Vagina (tissue), 2 donors: ENCODE measurements around the gene POLN. TPM values are rescaled to one million over a fixed set of nuclear protein-coding genes. Genes with fewer than 3 reads are reported as not detected.

Source experiments
- DNase-seq, 2 donors: peaks; one replicate each; pipeline ENCODE4 v3.0.0-alpha.2; 2017; ENCODE audit errors: extremely low spot score in 2 of 2
- H3K27ac ChIP-seq: fragments of 200-600 bp; sonication (generic); one replicate; pipeline ENCODE4 v1.5.1; 2019
- H3K27me3 ChIP-seq: fragments of 200-600 bp; sonication (generic); one replicate; pipeline ENCODE4 v1.5.1; 2019
- H3K36me3 ChIP-seq, 2 donors: fragments of 200-600 bp; sonication (generic); one replicate each; pipeline ENCODE4 v1.5.1; 2017 to 2019
- H3K4me1 ChIP-seq: fragments of 200-600 bp; sonication (generic); one replicate; pipeline ENCODE4 v1.5.1; 2019
- H3K4me3 ChIP-seq, 2 donors: fragments of 200-600 bp; sonication (generic); 1 replicate in 1 of 2; 2 replicates in 1 of 2; pipeline ENCODE4 v1.5.1; 2016 to 2019
- H3K9me3 ChIP-seq: fragments of 200-600 bp; sonication (generic); one replicate; pipeline ENCODE4 v1.5.1; 2019
- CTCF ChIP-seq, 3 experiments: fragments of 450-650 bp in 2 of 3; fragments of 200-600 bp in 1 of 3; sonication (generic) in 1 of 3; IDR thresholded peaks; one replicate each; pipeline ENCODE4 v1.5.1; 2017 to 2019; ENCODE audit warnings: antibody characterized with exemption in 3 of 3, mild to moderate bottlenecking in 2 of 3, moderate library complexity in 2 of 3
- POLR2A ChIP-seq, 2 donors: fragments of 450-650 bp; IDR thresholded peaks; one replicate each; pipeline ENCODE4 v1.6.1; 2017; ENCODE audit warnings: antibody characterized with exemption in 2 of 2, mild to moderate bottlenecking in 2 of 2, moderate library complexity in 2 of 2
- POLR2AphosphoS5 ChIP-seq, 2 donors: sonication (generic); formaldehyde crosslinking; IDR thresholded peaks; one replicate each; pipeline ENCODE4 v1.9.0; 2017; ENCODE audit warnings: antibody characterized with exemption in 2 of 2, mild to moderate bottlenecking in 2 of 2, low read depth in 1 of 2; ENCODE audit not compliant: insufficient read depth in 1 of 2
- intact Hi-C: fragments of 100-400 bp; cut with DNase I; formaldehyde crosslinking; loops from one replicate; pipeline ENCODE4 v1.15.1; 2023
- total RNA-seq: library from RNA; depleted of rRNA; stranded (reverse); fragments of >200 nt; gene quantifications from one replicate; pipeline ENCODE4 v1.2.3, GENCODE V29; 2016

POLN gene
- total RNA-seq, 1 donor from 2014 or later = 3.9 TPM

GRCh38 chr4:2066571-2067445, 175.1 kb downstream of the POLN start:
- Histone ChIP-seq H3K27ac (no peak overlapping the region), H3K27me3 (no peaks in the 10 kb centered on the region), H3K9me3 (no peaks in the 10 kb centered on the region), H3K36me3 (no peaks in the 10 kb centered on the region), H3K4me1 (no peaks in the 10 kb centered on the region), H3K4me3 (no peak overlapping the region)
- intact Hi-C loops = no loop called here
- no peak for DNase-seq
- TF ChIP-seq CTCF (IDR thresholded peaks at IDR 0.05) (no peak), POLR2AphosphoS5 (IDR thresholded peaks at IDR 0.05; ENCODE audit: insufficient read depth in 1 of 2, low read depth in 1 of 2) (no peak), POLR2A (IDR thresholded peaks at IDR 0.05) (no peak)

- no peaks in the 10 kb centered on the region for H3K4me1 ChIP-seq
- H3K27me3 ChIP-seq = no peaks in the 10 kb centered on the region
- no peaks in the 10 kb centered on the region for H3K9me3 ChIP-seq
- intact Hi-C loops = no loop called here
- H3K27ac ChIP-seq = no peak overlapping the region
- H3K36me3 ChIP-seq = no peaks in the 10 kb centered on the region
- no peak for TF ChIP-seq POLR2AphosphoS5 (IDR thresholded peaks at IDR 0.05; ENCODE audit: insufficient read depth in 1 of 2, low read depth in 1 of 2)
- no peak for TF ChIP-seq POLR2A (IDR thresholded peaks at IDR 0.05)
- TF ChIP-seq CTCF (IDR thresholded peaks at IDR 0.05) = no peak
- H3K4me3 ChIP-seq = no peak overlapping the region
- DNase-seq = no peak
These were observed 175.8 kb downstream of the POLN start for GRCh38 chr4:2066011-2066551.

- no peak for DNase-seq
- Histone ChIP-seq H3K9me3 (no peaks in the 10 kb centered on the region), H3K4me3 (no peak overlapping the region), H3K36me3 (no peaks in the 10 kb centered on the region), H3K4me1 (peaks cover 5% of the 10 kb centered on the region), H3K27ac (no peak overlapping the region), H3K27me3 (peaks cover 2% of the 10 kb centered on the region)
- intact Hi-C loops = no loop called here
- no peak for TF ChIP-seq POLR2AphosphoS5 (IDR thresholded peaks at IDR 0.05; ENCODE audit: insufficient read depth in 1 of 2, low read depth in 1 of 2)
- no peak for TF ChIP-seq CTCF (IDR thresholded peaks at IDR 0.05)
- no peak for TF ChIP-seq POLR2A (IDR thresholded peaks at IDR 0.05)
These were observed 176.6 kb downstream of the POLN start for GRCh38 chr4:2065106-2065930.

GRCh38 chr4:2064276-2064991, 177.5 kb downstream of the POLN start:
- Histone ChIP-seq H3K4me3 (no peak overlapping the region), H3K27ac (no peak overlapping the region), H3K4me1 (peaks cover 8% of the 10 kb centered on the region), H3K27me3 (peaks cover 8% of the 10 kb centered on the region), H3K9me3 (no peaks in the 10 kb centered on the region), H3K36me3 (no peaks in the 10 kb centered on the region)
- DNase-seq = no peak
- TF ChIP-seq POLR2AphosphoS5 (IDR thresholded peaks at IDR 0.05; ENCODE audit: insufficient read depth in 1 of 2, low read depth in 1 of 2) (no peak), POLR2A (IDR thresholded peaks at IDR 0.05) (no peak)
- intact Hi-C loops = no loop called here
